GM21526 (cell line): ENCODE data around the gene JPH3.

Source experiments
- ATAC-seq: cut with Tn5 transposase; IDR thresholded peaks from one replicate; pipeline ENCODE4 v1.9.1; 2021; ENCODE audit warnings: moderate library complexity; ENCODE audit not compliant: unreplicated experiment, low FRiP score

The JPH3 gene

GRCh38 chr16:87602001-87602775 is at the start of gene JPH3:
Gene JPH3, plus strand, starts transcription at chr16:87602508. Its CDS starts 639 bp downstream, at chr16:87603147.
- ATAC-seq, result no peak

DNA sequence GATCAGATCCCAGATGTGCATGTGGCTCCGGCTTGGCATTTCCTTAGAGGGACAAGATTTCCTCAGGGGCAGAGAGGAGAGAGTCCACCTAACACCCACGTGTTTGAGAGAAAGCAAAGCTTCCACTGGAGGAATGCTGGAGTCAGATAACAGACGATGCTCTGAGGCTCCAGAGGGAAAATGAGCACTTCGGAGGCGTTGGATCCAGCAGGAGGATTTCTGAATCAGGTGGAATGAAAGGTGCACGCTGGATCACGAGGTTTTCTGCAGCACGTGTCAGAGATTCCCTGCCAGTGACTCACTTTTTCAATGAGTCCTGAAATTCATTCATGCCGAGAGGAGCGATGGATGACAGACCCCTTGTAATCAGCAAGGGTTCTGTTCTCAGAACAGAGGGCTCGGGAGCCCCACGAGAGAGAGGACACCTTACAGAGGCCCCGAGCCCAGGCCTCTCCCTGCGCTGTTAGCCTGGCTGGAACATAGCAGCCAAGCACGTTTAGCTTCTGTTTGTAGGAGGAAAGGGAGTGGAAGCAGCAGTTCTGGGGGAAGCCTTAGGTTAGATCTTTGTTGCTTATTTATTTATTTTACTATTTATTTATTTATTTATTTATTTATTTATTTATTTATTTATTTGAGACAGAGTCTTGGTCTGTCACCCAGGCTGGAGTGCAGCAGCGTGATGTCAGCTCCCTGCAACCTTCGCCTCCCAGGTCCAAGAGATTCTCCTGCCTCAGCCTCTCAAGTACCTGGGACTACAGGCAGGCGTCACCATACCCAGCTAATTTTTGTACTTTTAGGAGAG is 49.3 kb upstream of the JPH3 start:
- ATAC-seq, result no peak

GRCh38 chr16:87554754-87555427 is 47.4 kb upstream of the JPH3 start:
- ATAC-seq, result no peak

DNA sequence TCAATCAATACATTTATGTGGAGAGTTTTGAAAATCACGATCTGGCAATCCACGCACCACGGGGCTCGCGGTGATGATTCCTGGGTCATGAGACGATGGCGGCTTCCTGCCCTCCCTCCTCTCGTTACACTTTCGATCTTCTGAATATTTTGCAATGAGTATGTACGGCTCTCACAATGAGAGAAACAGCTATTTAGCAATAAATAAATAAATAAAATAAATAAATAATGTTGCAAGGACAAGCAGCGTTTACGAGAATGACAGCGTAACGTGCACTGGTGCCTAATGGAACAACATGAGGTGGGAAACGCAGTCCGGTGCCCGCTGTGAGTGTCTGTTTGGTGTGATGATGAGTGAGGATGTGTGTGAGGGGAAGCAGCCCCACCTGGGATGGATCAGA is 46.7 kb upstream of the JPH3 start:
- no peak for ATAC-seq

DNA sequence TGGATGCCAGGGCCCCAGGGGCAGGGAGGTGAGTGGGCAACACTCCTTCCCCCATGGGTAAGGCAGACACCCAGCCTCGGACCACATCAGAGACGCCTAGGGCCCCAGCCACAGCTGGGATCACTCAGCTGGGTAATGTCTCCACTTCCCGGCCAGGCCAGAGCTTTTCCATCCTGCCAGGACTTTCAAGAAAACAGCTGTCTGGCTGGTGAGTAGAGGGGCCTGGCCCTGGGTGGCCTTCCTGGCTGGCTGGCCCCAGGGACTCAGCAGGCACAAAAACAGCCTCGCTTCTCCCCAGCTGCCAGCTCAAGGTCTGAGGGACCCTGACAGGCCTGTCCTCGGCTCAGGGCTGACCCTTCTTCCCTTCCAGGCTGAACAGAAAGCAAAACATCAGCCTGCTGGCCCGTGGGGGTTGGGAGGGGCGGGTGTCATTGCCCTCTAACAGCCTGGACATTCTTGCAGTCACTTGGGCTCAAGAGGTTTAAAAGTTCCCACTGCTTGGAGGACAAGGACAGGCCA is 45.3 kb upstream of the JPH3 start:
- ATAC-seq, result no peak

DNA sequence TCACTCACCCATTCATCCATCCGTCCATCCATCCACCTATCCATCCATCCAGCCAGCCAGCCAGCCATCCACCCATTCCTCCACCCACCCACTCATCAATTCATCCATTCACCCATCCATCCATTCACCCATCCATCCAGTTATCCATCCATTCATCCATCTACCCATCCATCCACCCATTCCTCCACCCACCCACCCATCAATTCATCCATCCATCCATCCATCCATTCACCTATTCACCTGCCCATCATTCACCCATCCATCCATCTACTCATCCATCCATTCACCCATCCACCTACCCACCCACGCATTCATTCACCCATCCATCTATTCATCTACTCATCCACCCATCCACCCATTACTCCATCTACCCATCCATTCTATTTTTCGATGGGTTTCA is 43.6 kb upstream of the JPH3 start:
- ATAC-seq, result no peak

DNA sequence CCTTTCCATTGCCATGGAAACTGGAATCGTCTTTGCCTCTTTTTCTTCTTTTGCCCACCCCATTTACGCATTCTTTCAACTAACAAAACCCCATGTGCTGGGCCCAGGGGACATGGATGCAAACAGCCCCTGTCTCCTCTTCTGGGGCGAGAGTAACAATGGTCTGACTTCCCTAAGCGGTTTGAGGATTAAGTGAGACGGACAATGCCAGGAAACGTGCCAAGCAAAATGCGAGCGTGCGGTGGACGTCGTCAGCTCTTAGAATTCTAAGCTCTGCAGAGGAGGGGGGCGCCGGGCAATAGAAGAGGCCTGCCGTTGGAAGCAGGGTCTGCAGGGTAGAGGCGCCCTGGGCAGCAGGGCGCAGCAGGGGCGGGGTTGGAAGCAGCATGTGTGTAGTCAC is 42.4 kb upstream of the JPH3 start:
- no peak for ATAC-seq

DNA sequence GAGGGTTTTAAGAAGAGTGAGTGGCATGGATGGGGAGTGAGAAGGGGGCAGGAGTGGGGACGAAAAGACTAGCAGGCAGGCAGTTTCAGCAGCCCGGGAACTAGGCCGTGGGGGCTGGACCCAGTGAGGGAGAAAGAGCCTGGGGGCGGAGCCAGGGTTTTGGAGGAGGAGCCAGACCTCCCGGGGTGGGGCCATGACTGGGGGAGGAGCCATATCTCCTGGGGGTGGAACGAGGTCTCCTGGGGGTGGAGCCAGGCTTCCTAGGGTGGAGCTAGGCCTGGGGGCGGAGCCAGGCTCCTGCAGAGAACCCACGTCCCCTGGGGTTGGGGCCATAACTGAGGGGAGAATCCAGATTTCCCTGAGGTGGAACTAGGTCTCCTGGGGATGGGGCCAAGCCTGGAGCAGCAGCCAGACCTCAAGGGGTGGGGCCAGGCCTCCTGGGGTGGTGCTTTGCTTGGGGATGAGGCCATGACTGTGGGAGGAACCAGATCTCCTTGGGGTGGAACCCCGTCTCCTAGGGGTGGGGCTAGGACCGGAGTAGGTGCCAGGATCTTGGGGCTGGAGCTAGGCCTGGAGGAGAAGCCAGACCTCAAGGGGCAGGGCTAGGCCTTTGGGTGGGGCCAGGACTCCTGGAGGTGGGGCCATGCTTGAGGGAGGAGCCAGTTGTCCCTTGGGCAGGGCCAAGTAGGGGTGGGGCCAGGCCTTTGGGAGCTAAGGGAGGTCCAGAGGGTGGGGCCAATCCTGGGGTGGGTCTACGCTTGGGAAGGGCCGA is 41.7 kb upstream of the JPH3 start:
- no peak for ATAC-seq

DNA sequence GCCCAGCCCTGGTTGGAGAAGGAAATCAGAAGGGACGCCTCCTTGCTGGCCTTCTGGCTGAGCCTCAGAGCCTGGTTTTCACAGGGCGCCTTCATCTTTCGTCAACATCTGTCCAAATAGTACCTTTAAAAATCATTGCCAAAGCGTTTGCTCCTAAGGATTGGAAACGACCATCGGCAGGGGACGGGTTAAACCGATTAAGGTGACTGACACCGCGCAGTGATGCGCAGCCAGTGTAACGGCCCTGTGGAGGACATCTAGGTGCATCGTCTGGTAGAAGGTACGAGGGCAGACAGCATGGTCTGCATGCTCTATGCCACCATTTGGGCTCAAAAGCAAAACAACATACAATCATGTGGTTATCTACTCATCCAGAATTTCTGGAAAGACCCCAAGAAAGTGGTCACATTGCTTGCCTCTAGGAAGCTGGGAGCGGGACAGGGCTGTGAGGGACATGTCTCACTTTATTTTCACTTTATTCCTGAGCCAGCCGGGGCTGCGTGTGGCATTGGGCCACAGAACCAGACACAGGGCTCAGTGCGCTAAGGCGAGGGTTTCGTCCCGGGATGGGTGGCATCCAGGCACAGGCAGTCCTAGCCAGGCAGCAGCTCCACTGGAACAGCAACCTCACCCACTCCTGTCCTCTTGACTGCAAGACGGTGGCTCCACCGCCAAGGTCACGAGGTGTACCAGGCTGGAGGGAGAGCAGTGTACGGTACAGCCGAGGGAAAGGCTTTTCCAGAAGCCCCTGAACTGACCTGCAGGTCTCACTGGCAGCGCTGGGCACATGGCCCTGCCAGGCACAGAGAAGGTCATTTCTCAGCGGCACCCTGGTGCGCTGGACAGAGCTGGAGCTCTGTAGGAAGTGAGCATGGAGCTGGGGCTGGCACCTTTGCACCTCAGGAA is 40.9 kb upstream of the JPH3 start:
- no peak for ATAC-seq

- no peak for ATAC-seq
Observed at GRCh38 chr16:87562201-87562600, 40.1 kb upstream of the JPH3 start.

GRCh38 chr16:87563022-87563421 is 39.3 kb upstream of the JPH3 start:
- no peak for ATAC-seq

- no peak for ATAC-seq
Observed at GRCh38 chr16:87563714-87564523, 38.4 kb upstream of the JPH3 start.

DNA sequence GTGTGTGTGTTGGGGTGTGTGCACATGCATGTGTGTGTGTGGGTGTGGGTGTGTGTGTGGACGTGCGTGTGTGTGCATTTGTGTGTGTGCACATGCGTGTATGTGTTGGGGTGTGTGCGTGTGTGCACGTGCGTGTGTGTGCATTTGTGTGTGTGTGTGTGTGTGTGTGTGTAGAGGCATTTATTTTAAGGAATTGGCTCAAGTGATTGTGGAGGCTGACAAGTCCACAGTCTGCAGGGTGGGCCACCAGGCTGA is 37.9 kb upstream of the JPH3 start:
- no peak for ATAC-seq

GRCh38 chr16:87569601-87570571 is 32.4 kb upstream of the JPH3 start:
- ATAC-seq, result no peak

DNA sequence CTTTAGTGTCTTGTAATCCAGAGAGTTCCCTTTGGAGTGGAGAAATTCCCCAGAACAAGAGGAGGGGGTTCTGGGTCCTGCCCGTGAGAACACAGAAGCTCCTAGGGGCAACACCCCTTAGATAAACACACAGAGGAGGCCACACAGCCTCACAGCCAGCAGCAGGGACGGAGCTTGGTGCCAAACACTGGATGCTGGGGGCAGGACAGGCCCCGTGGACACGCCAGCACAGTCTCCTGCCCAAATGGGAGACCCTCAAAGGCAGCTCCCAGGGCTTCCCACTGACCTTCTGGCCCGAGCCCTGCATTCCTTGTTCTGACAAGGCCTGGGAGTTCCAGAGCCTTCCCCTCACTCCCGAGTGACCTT is 31.8 kb upstream of the JPH3 start:
- no peak for ATAC-seq

GRCh38 chr16:87570938-87571867 is 31.1 kb upstream of the JPH3 start:
- ATAC-seq, result no peak

DNA sequence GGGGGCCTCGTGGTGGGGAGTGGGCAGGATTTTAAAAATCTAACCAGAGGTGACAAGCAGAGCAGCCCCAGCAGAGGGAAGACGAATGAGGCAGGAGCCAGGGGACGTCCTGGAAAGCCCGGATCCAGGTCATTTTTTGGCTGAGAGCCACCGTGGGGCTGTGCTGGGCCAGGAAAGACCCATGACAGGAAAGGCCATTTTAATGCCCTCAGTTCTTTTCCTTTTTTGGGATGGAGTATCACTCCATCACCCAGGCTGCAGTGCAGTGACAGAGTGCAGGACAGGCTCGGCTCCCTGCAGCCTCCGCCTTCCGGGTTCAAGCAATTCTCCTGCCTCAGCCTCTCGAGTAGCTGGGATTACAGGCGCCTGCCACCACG is 30.5 kb upstream of the JPH3 start:
- no peak for ATAC-seq
